ENCODE measurements around the gene COL16A1. TPM values are rescaled to one million over a fixed set of nuclear protein-coding genes. Genes with fewer than 3 reads are reported as not detected.

COL16A1 gene
- total RNA-seq, 1 donor from 2014 or later: 4.1 TPM

GRCh38 chr1:31652891-31653499 is 50.8 kb downstream of the COL16A1 start:
- no peak for FAIRE-seq
- no peak for DNase-seq (ENCODE audit: low spot score in 2 of 2)

DNA sequence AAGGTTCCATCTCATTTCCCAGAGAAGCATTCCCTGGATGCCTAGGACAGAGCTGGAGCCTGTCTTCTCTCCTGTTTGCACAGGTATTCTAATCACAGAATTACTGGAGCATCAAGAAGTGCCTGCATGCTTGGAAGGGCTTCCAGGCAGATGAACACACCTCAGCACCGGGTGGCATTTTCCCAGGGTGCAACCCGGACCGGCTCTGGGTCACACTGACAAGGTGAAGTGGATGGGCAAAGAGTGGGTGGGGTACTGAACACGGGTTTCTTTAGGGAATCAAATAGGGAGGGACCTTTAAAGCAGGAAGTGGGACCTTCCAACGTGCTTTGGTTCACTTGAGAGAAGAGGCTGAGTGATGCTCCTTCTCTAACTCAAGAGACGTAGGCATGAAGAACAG is 52.1 kb downstream of the COL16A1 start:
- no peak for FAIRE-seq
- no peak for DNase-seq (ENCODE audit: low spot score in 2 of 2)

- no peak for DNase-seq (ENCODE audit: low spot score in 2 of 2)
- no peak for FAIRE-seq
Measured at GRCh38 chr1:31651089-31651420, 52.8 kb downstream of the COL16A1 start.

DNA sequence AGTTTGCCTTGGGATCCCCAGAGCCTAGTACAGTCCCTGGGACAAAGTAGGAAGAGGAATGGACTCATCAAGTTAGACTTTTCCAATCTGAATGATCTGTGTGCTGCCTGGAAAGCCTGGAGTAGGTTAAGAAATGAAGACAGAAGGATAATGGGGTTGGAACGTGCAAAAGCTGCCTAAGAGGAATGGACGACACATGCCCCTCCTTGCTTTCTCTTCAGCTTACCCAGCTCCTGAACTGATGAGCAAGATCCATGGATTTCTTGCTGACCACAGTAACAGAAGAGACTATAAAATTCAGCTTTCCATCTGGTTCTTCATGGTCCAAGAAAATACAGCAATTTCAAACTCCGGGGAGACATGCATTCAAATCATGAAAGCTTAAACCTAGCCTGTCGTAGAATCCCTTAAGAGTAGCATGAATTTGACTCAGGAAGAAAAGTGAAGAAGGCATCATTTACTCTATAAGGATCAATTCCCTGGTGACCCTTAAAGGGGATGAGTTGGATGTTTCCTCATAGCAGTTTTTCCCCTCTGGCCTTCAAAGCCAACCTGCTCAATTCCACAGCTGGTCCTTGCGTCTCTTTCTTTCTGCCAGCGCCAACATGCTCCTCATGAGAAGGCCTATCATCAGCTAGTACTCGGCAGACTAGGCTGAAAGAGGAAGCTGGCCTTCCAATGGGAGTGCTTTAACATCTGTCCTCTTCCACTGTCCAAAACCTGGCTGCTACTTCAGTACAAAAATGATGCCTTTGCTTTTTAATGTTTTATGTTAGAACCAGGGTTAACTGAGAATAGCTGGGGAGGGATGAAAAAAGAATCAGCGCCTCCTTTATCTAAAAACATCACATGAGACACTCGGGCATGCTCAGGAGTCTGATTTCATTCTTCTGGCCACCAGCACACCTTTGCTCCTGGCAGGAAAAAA is 53.4 kb downstream of the COL16A1 start:
- FAIRE-seq (no peak), DNase-seq (ENCODE audit: low spot score in 2 of 2) (no peak)

- no peak for DNase-seq (ENCODE audit: low spot score in 2 of 2)
- FAIRE-seq: no peak
Measured at GRCh38 chr1:31648641-31649357, 55.0 kb downstream of the COL16A1 start.

- FAIRE-seq (no peak), DNase-seq (ENCODE audit: low spot score in 2 of 2) (no peak)
Measured at GRCh38 chr1:31648190-31648589, 55.6 kb downstream of the COL16A1 start.

DNA sequence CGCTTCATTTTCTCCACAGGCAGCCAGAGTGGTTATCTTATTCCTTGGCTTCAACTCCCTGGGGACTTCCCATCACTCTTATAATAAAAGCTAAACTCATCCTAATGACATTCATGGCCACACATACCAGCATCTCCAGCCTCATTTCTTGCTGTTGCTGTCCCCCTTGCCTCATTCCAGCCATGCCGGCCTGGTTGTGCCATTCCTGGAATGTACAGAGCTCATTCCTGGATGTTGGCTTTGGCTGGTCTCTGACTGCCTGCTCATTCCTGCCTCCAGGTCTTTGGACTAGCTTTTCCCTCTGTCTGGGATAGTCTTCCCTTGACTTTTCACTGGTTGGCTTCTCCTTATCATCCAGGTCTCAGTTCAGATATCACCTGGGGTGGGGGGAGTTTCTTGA is 56.7 kb downstream of the COL16A1 start:
- FAIRE-seq (no peak), DNase-seq (ENCODE audit: low spot score in 2 of 2) (no peak)

DNA sequence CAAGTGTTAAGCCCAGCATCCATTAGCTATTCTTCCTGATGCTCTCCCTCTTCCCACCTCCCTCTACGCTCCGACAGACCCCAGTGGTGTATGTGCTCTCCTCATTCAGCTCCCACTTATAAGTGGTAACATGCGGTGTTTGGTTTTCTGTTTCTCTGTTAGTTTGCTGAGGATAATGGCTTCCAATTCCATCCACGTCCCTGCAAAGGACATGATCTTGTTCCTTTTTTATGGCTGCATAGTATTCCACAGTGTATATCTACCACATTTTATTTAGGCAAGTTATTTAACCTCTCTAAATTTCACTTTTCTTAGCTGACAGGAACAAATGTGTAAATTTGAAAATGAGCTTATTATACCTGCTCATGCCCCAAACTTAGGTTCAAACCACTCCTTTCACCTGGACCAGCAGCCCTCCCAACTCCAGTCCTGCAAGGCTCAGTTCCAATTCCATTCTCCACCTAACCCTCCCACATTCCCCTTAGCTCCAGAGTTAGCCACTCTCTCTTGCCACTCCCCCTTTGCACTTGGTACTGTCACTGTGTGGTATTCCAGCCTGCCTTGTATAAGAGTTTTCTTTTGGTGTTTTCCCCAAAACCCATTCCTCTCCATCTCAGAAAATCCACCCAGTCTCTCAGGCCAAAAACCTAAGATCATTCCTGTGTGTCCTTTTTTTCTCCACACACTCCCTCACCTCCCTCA is 57.4 kb downstream of the COL16A1 start:
- FAIRE-seq (no peak), DNase-seq (ENCODE audit: low spot score in 2 of 2) (no peak)

- no peak for DNase-seq (ENCODE audit: low spot score in 2 of 2)
- FAIRE-seq: no peak
Measured at GRCh38 chr1:31645274-31645568, 58.6 kb downstream of the COL16A1 start.

- peak; percentile 82 for FAIRE-seq
- peak; percentile 88 to 97 for DNase-seq (ENCODE audit: low spot score in 2 of 2)
Measured at GRCh38 chr1:31644560-31645273, 59.1 kb downstream of the COL16A1 start, which contains the start of gene PEF1. PEF1 (minus strand) TSS chr1:31644876; CDS start chr1:31644864, 12 bp downstream.

DNA sequence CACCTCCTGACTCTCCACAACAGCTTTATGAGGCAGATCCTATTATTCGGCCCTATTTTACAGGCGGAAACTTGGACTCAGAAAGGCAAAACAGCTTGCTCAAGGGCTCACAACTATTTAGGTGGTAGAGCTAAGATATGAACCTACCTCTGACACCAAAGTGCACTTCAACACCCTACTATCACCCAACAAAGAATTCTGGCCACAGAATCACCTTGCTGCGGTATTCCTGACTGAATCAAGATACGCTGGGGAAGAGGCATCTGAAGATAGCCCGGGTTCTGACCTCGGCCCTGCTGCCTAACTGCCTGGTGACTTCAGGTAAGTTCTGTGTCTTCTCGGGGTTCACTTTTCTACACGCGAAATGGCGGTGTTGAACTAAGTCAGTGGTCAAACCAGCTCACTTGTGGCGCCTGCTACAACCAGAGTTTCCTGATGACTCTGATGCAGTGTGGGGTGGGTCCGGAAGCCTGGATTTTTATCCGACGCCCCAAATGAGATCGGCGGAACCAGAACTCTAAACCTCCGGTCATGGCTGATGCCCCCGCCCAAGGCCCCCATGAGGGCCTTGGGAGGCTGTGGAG is 59.7 kb downstream of the COL16A1 start:
- FAIRE-seq (no peak), DNase-seq (ENCODE audit: low spot score in 2 of 2) (no peak)

GRCh38 chr1:31642897-31643296 is 60.9 kb downstream of the COL16A1 start:
- FAIRE-seq: no peak
- no peak for DNase-seq (ENCODE audit: low spot score in 2 of 2)

- FAIRE-seq: no peak
Measured at GRCh38 chr1:31642366-31642765, 61.5 kb downstream of the COL16A1 start.

DNA sequence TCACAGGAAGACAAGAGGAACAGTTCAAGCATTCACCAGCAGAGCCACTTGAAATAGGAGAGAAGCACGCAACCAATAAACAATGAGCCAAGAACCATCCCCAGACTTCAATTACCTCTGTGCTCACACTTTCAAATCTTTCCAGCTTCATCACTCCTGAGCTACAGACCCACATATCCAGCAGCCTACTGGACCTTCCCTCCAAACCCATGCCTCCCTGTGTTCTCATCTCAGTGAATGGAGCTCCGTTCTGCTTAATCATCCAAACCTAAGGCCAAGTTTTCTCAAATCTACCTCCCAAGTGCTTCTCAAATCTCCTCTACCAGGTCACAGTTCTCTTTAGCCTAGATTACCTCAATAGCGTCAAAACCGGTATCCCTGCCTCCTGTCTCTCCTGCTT is 62.9 kb downstream of the COL16A1 start:
- no peak for DNase-seq (ENCODE audit: low spot score in 2 of 2)
- FAIRE-seq: no peak

More at GRCh38 chr1:31642366-31642765, 61.5 kb downstream of the COL16A1 start:
- DNase-seq (ENCODE audit: low spot score in 2 of 2): no peak

DNA sequence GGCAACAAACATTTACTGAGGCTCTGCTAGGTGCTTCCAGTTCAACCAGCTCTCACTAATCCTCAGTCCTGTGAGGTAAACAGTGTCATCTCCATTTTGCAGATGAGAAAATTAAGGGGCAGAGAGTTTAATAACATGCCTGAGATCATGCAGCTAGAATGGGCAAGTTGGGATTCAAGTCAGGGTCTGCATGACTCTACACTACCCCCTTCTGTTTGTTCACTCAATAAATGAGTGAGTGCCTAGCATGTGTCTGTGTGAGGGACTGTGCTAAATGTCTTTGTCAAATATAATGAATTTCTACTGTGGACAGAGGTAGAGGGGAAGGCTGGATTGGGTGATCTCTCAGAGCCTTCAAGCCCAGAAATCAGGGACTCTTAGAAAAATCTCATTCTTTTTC is 63.6 kb downstream of the COL16A1 start:
- FAIRE-seq (no peak), DNase-seq (ENCODE audit: low spot score in 2 of 2) (no peak)

- DNase-seq (ENCODE audit: low spot score in 2 of 2) (no peak), FAIRE-seq (no peak)
Measured at GRCh38 chr1:31639543-31639942, 64.3 kb downstream of the COL16A1 start.

GRCh38 chr1:31637915-31638673 is 65.7 kb downstream of the COL16A1 start:
- FAIRE-seq: no peak

DNA sequence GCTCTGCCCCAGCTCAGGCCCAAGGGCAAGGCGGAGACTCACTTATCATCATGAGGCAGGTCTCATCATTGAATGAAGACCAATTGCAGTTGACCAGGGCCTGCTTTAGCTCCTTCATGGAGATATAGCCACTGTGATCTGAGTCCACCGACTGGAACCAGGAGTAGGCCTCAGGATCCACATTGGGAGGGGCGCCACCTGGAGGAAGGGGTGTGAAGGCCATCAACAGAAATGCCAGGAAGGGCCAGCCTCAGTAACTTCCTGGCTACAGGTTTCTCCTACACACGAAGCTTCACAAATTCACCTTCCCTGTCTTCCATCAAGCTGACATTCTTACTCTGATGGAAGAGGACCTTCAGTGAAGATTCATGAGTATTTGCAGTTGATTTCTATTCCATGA is 70.7 kb downstream of the COL16A1 start:
- DNase-seq (ENCODE audit: low spot score in 2 of 2) (no peak), FAIRE-seq (no peak)

More at GRCh38 chr1:31637915-31638673, 65.7 kb downstream of the COL16A1 start:
- DNase-seq (ENCODE audit: low spot score in 2 of 2): no peak

GRCh38 chr1:31632649-31633048 is 71.2 kb downstream of the COL16A1 start:
- no peak for FAIRE-seq

More at GRCh38 chr1:31632649-31633048, 71.2 kb downstream of the COL16A1 start:
- DNase-seq (ENCODE audit: low spot score in 2 of 2): no peak
